ENCODE measurements around the gene ITGA6.

GRCh38 chr2:172555272-172555521 lies 127.8 kb downstream of the ITGA6 start:
- TF ChIP-seq POLR2A (IDR thresholded peaks at IDR 0.05; ENCODE audit: low read depth, low read length) (no peak), POLR2AphosphoS5 (IDR thresholded peaks at IDR 0.05; ENCODE audit: low read depth, low read length) (no peak), TAF1 (IDR thresholded peaks at IDR 0.05; ENCODE audit: borderline replicate concordance, low read depth, low read length) (no peak)

All from GM12892 (cell line).